T-helper 2 cell (primary cell): ENCODE measurements around the gene HIPK1.

Experiments used
- DNase-seq, 5 experiments: peaks; one replicate each; pipeline versions ENCODE4 v3.0.0 to v3.0.0-alpha.2; 2012 to 2022

HIPK1 gene

GRCh38 chr1:113913887-113914664 is 15.0 kb upstream of the HIPK1 start:
- no peak for DNase-seq

- DNase-seq = no peak
Measured at GRCh38 chr1:113916974-113917373, 12.2 kb upstream of the HIPK1 start.

- DNase-seq = no peak
Measured at GRCh38 chr1:113917400-113918082, 11.6 kb upstream of the HIPK1 start.

- DNase-seq = no peak
Measured at GRCh38 chr1:113918243-113918642, 10.9 kb upstream of the HIPK1 start.

GRCh38 chr1:113922957-113923356 is 6.2 kb upstream of the HIPK1 start:
- DNase-seq = no peak

- no peak for DNase-seq
Measured at GRCh38 chr1:113924473-113924872, 4.7 kb upstream of the HIPK1 start.

- no peak for DNase-seq
Measured at GRCh38 chr1:113928187-113928930, 765 bp upstream of the HIPK1 start.

- DNase-seq = peak; percentile 37 to 89 (median 65)
Measured at GRCh38 chr1:113929750-113930498, 800 bp downstream of the HIPK1 start.

GRCh38 chr1:113930499-113931161 is 1.5 kb downstream of the HIPK1 start:
- DNase-seq = peak; percentile 26 to 90 (median 71)

- peak in 2 of 5 experiments; percentile 52 to 92 for DNase-seq
Measured at GRCh38 chr1:113931451-113931851, 2.3 kb downstream of the HIPK1 start.

- DNase-seq = no peak
Measured at GRCh38 chr1:113934006-113934405, 4.9 kb downstream of the HIPK1 start.

GRCh38 chr1:113934511-113935055 is 5.5 kb downstream of the HIPK1 start:
- no peak for DNase-seq

- no peak for DNase-seq
Measured at GRCh38 chr1:113935176-113935575, 6.1 kb downstream of the HIPK1 start.

GRCh38 chr1:113935970-113936369 is 6.8 kb downstream of the HIPK1 start:
- peak in 2 of 5 experiments; percentile 35 to 62 for DNase-seq

GRCh38 chr1:113937146-113937545 is 8.0 kb downstream of the HIPK1 start:
- DNase-seq = no peak

GRCh38 chr1:113938192-113938591 is 9.1 kb downstream of the HIPK1 start:
- DNase-seq = no peak

GRCh38 chr1:113940365-113941244 is 11.5 kb downstream of the HIPK1 start:
- DNase-seq = peak in 3 of 5 experiments; percentile 18 to 77 (median 62)

GRCh38 chr1:113941245-113941559 is 12.1 kb downstream of the HIPK1 start:
- DNase-seq = no peak

- no peak for DNase-seq
Measured at GRCh38 chr1:113942527-113942926, 13.4 kb downstream of the HIPK1 start.

- no peak for DNase-seq
Measured at GRCh38 chr1:113943028-113943811, 14.1 kb downstream of the HIPK1 start.
